HCT116 (cell line): ENCODE measurements around the gene WNT11.

Experiments used
- EGR1 ChIP-seq: IDR thresholded peaks from 2 replicates; pipeline ENCODE4 v1.6.1; 2012; ENCODE audit warnings: low read depth
- EZH2 ChIP-seq: fragments of 200-600 bp; sonication (generic); IDR thresholded peaks from 2 replicates; pipeline ENCODE4 v1.6.1; 2017; ENCODE audit warnings: antibody characterized with exemption, mixed run types
- EZH2phosphoT487 ChIP-seq: fragments of 200-600 bp; IDR thresholded peaks from 2 replicates; pipeline ENCODE4 v1.6.1; 2018; ENCODE audit warnings: antibody characterized with exemption, borderline replicate concordance
- JUND ChIP-seq: IDR thresholded peaks from 2 replicates; pipeline ENCODE4 v1.6.1; 2012
- POLR2A ChIP-seq: IDR thresholded peaks from 2 replicates; pipeline ENCODE4 v1.7.0; 2011; ENCODE audit warnings: borderline replicate concordance; ENCODE audit not compliant: insufficient read depth, insufficient read length; ENCODE audit errors: extremely low read depth
- POLR2AphosphoS5 ChIP-seq: IDR thresholded peaks from 2 replicates; pipeline ENCODE4 v1.6.1; 2011; ENCODE audit warnings: mild to moderate bottlenecking, low read depth, low read length, moderate library complexity
- RAD21 ChIP-seq: IDR thresholded peaks from 2 replicates; pipeline ENCODE4 v1.6.1; 2012; ENCODE audit warnings: low read depth, mild to moderate bottlenecking
- SIN3A ChIP-seq: IDR thresholded peaks from 2 replicates; pipeline ENCODE4 v1.6.1; 2012; ENCODE audit warnings: low read depth
- SP1 ChIP-seq: IDR thresholded peaks from 2 replicates; pipeline ENCODE4 v1.6.1; 2012; ENCODE audit warnings: low read depth
- ZNF274 ChIP-seq: fragments of 200-500 bp; sonication (Bioruptor generic); IDR thresholded peaks from 2 replicates; pipeline ENCODE4 v1.6.1; 2014; ENCODE audit warnings: mild to moderate bottlenecking, low read depth, low read length, inconsistent platforms
- TF ChIP-seq, protein P1 (sequence below), 3 experiments: fragments of 200-600 bp in 1 of 3; sonication (generic) in 1 of 3; IDR thresholded peaks in 2 of 3; conservative IDR thresholded peaks in 1 of 3; 2 replicates each; pipeline ENCODE4 v1.5.1; 2012 to 2017; ENCODE audit warnings: low read depth in 2 of 3, low read length in 2 of 3, antibody characterized with exemption in 1 of 3, borderline replicate concordance in 1 of 3, control low read depth in 1 of 3, mild to moderate bottlenecking in 1 of 3, mixed read lengths in 1 of 3, mixed run types in 1 of 3, moderate library complexity in 1 of 3; ENCODE audit not compliant: insufficient read depth in 1 of 3
- TF ChIP-seq, protein P2 (sequence below): IDR thresholded peaks from 2 replicates; pipeline ENCODE4 v1.6.1; 2012; ENCODE audit warnings: low read depth

DNA sequence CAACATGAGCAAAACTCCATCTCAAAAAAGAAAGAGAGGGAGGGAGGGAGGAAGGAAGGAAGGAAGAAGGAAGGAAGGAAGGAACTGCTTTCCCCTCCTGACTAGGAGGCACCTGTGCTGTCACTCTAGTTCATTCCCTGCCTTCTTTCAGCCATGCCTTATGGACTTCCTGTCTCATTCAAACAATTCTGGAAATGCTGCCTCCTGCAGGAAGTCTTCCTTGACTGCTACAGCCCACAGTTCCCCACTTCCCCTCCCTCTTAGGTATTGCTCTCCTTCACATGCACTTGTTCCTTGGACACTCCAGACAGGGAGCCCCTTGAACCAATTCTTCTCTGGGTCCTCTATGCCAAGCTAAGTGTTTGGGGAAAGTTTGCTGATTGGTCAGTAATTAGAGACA, 31.6 kb upstream of the WNT11 start:
- TF ChIP-seq POLR2A (no peak), SP1 (no peak), POLR2AphosphoS5 (no peak), EZH2 (no peak), RAD21 (no peak), EZH2phosphoT487 (no peak), ZNF274 (no peak), JUND (no peak), SIN3A (no peak), EGR1 (no peak)
- TF ChIP-seq, protein P1, sequence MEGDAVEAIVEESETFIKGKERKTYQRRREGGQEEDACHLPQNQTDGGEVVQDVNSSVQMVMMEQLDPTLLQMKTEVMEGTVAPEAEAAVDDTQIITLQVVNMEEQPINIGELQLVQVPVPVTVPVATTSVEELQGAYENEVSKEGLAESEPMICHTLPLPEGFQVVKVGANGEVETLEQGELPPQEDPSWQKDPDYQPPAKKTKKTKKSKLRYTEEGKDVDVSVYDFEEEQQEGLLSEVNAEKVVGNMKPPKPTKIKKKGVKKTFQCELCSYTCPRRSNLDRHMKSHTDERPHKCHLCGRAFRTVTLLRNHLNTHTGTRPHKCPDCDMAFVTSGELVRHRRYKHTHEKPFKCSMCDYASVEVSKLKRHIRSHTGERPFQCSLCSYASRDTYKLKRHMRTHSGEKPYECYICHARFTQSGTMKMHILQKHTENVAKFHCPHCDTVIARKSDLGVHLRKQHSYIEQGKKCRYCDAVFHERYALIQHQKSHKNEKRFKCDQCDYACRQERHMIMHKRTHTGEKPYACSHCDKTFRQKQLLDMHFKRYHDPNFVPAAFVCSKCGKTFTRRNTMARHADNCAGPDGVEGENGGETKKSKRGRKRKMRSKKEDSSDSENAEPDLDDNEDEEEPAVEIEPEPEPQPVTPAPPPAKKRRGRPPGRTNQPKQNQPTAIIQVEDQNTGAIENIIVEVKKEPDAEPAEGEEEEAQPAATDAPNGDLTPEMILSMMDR (IDR thresholded peaks at IDR 0.05 in 2 of 3, conservative IDR thresholded peaks at IDR 0.05 in 1 of 3; ENCODE audit: borderline replicate concordance in 1 of 3, insufficient read depth in 1 of 3, low read depth in 2 of 3, low read length in 2 of 3), result peak in 2 of 3 experiments; percentile 34 to 42; a peak in 4 of 6 replicates
- TF ChIP-seq, protein P2, sequence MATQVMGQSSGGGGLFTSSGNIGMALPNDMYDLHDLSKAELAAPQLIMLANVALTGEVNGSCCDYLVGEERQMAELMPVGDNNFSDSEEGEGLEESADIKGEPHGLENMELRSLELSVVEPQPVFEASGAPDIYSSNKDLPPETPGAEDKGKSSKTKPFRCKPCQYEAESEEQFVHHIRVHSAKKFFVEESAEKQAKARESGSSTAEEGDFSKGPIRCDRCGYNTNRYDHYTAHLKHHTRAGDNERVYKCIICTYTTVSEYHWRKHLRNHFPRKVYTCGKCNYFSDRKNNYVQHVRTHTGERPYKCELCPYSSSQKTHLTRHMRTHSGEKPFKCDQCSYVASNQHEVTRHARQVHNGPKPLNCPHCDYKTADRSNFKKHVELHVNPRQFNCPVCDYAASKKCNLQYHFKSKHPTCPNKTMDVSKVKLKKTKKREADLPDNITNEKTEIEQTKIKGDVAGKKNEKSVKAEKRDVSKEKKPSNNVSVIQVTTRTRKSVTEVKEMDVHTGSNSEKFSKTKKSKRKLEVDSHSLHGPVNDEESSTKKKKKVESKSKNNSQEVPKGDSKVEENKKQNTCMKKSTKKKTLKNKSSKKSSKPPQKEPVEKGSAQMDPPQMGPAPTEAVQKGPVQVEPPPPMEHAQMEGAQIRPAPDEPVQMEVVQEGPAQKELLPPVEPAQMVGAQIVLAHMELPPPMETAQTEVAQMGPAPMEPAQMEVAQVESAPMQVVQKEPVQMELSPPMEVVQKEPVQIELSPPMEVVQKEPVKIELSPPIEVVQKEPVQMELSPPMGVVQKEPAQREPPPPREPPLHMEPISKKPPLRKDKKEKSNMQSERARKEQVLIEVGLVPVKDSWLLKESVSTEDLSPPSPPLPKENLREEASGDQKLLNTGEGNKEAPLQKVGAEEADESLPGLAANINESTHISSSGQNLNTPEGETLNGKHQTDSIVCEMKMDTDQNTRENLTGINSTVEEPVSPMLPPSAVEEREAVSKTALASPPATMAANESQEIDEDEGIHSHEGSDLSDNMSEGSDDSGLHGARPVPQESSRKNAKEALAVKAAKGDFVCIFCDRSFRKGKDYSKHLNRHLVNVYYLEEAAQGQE, result no peak
